NCI-H128 (cell line): Measurements from ENCODE around the gene SPTA1.
"Not testable (repeated sequence)": the region's sequence is repeated elsewhere in the genome, so short reads cannot be mapped to it uniquely, and the experiment has no call there.

Experiments used
- DNase-seq: peaks from one replicate; lab custom pipeline; 2025; ENCODE audit not compliant: unreplicated experiment; lab: John Stamatoyannopoulos, UW

SPTA1 gene

DNA sequence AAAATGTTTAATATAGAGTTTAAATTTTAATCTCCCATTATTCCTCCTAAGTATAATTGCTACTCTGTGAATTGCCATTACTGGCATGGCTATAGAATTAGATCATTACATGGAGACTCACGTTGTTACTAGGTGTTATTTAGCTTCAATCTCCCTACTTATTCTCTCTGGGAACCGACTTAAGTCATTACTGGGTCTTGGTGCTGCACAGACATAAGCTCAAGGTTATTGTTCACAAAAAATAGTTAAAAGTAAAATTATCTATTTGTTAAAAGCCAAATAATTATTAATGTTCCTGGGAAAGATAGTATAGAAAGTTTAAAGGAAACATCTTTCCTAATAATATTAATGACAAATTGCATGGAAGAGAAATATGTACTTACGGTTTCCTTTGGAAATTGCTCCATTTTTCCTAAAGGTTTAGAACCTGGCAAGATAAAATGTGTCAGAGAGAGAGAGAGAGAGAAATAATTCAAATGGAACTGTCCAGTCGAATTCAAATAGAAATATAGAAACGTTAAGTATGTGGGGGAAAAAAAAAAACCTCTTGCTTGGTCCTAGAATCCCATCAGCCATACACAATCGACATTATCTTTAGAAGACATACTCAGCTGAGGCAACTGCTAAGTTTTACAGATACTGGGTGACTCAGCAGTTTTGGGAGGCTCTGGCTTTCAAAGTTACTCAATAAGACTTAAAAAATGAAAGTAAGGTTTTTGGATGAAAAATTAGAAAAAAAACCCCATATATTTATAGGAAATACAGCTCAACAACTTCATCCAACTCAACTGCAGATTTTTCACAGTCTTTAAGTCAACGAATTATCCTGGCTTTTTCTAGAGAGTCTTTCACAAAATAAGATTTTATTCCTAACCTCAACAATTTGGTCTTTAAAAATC lies at the start of gene SPTA1:
Gene SPTA1, minus strand, starts transcription at position 605 of the 899 bp plus-strand sequence. Its CDS starts 198 bp downstream, at position 407.
- no peak for DNase-seq

DNA sequence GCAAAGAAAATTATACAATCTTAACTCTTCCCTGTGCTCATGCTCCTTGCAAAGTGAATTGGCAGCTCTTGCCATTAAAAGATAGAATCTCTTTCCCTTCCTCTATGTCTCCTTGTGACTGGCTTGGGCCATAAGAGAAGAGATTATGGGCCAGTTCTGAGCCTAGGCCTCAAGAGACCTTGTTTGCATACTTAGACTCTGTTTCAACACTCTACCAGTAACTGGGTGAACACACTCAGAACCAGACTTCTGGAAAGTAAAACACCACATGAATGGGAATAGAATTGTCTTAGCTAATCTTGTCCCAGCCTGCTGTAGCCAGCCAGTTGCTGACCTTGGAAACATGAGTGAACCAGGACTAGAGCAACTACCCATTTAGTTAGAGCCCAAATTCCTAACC lies 49.3 kb upstream of the SPTA1 start:
- no peak for DNase-seq

DNA sequence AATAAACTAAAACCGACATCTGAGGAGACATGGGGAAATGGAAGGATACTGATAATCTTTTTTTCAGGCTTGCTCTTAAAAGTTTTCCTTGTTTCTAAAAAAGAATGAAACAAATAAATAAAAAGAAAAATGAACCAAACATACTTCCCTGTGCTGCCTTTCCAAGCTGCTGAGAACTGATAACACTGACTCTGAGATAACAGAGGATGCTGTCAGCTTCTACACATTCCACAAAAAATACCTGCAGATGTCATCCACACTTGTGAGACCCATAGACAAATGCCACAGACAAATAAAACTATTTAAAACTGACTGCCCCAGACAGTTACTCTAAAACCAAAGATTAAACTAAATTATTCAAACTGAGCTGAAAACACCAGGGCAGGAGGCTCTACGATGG lies 46.0 kb upstream of the SPTA1 start:
- DNase-seq: no peak

DNA sequence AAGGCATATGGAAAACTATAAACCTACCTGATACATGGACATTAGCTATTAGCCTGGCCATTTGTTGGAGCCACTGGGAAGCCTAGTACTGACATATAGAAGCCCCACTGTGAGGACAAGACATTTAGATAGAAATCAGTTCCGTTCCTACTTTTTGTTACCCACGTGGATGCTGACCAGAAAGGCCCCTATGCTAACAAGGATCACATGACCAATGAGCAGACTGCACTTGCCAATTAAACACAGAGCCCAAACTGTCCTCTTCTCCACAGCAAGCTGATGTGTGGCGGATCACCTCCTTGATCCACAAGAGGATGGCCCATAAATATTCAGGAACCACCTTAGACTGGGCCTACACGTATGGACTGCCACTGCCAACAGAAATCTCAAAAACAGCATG lies 45.2 kb upstream of the SPTA1 start:
- no peak for DNase-seq

DNA sequence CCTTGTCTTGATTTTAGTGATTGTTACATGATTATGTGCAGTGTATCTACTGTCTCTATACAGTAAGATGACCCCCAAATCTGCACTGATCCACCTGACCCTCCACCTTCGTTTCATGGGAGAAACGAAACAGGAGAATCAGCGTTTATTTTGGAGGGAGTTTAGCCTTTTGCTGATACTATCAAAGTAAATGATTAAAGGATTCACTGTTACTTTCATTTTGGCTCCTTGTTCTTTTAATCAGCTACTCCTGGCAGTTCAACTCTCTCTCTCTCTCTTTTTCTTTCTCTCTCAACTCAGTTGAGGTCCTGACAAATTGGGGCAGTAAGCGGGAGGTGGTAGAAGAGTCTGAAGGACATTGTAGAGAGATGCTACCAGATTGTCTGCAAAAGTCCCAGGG lies 43.9 kb upstream of the SPTA1 start:
- DNase-seq: no peak

DNA sequence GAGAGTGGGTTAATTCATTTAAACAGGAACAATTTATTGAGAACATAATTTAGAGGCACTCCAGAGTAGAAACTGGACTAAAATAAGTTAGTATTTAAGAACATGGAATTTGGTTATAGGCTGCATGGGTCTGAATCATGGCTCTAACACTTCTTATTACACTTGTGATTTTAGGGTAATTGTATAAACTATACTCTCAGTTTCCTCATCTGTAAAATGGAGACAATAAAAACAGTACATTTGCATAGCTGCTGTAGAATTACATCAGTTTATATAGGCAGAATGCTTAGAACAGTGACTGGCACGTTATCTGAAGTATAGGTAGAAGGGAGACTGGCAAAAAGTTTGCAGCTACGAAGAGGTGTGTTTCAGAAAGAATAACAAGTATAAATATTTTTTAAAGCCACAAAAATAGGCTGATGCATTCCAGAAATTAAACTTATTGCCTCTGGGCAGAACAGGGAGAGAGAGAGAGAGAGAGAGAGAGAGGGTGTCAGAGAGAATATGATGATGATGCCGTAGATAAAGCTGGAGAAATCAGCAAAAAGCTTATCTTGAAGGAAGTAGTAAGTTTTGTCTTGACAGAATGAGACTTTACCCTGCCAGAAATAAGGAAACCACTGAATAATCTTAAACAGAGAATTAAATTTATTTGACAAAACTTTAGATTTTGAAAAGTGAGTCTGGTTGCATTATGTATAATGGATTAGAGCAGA lies 42.2 kb upstream of the SPTA1 start:
- DNase-seq: no peak

DNA sequence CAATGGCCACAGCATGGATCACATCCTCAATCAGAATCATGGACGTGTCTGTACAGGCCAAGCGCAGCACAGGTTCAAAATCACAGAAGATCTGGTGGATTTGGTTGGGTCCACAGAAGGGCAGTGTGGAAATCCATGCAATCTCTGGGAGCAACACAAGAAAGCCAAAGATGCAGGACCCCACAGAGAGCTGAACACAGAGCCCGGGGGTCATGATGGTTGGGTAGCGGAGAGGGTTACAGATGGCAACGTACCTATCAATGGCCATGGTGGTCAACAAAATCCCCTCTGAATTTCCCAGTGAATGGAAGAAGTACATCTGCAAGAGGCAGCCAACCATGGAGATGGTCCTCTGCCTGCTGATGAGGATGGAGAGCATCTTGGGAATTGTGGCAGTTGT lies 37.9 kb upstream of the SPTA1 start:
- DNase-seq: no peak

DNA sequence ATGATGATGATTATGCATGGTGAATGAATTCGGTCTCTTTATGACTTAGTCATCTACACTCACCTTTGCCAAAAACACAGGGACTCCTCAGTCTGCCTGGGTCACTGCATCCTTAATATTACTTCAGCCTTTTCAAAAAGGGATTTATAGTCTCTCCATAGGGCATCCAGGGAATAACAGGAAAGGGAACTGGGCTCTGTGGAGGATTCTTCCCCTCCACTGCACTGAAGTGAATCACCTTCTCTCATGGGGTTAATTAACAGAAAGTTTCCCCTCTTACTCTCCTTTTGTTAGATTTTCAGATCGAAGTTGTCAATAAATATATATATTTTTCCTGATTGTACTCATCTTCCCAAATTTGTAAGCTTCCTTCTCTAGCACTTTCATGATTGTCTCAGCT lies 34.1 kb upstream of the SPTA1 start, which contains the start of gene OR6K3:
Gene OR6K3, minus strand, starts transcription at position 101 of the 400 bp plus-strand sequence. CDS start 2,605 bp downstream, outside the sequence.
- no peak for DNase-seq

DNA sequence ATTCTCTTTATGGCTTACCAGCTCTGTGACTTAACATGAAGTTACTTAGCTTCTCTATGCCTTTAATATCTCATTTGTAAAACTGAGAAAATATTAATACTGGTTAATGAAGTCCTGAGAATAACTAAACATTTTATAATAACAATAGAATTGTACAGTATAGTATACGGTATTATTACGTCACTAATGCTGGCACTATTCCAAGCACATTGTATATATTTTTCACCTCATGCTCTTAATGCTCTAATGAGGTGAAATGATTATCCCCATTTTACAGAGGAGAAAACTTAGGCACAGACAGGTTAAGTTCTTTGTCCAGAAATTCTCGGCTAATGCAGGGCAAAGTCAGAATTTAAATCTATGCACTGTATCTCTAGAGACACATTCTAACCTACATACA lies 33.1 kb upstream of the SPTA1 start:
- no peak for DNase-seq

DNA sequence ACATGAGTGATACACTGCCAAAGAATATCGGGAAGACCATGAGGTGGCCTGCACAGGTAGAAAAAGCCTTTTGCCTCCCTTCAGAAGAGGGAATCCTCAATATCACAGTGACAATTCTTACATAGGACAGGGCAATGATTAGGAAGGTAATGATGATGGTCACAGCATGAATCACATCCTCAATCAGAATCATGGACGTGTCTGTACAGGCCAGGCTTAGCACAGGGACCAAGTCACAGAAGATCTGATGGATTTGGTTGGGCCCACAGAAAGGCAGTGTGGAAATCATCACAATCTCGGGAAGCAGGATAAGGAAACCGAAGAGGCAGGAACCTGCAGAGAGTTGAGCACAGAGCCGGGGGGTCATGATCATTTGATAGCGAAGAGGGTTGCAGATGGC lies 30.8 kb upstream of the SPTA1 start:
- DNase-seq: no peak

DNA sequence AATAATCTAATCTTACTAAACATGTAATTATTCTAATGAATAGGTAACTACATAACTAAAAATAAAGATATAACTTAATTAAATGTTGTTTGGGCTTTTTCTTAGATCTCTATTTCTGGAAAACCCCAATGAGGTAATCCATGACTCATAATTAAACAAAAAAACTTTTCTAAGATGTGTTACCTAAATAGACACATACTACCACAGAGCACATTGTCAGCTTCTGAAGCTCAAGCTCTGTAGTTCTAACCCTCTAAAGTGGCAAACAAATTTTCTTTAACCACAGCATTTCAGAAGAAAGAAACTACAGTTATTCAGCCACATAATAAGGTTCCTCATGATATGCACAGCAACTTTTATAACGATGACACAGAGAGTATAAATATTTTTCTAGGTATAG lies 29.8 kb upstream of the SPTA1 start:
- DNase-seq: no peak

DNA sequence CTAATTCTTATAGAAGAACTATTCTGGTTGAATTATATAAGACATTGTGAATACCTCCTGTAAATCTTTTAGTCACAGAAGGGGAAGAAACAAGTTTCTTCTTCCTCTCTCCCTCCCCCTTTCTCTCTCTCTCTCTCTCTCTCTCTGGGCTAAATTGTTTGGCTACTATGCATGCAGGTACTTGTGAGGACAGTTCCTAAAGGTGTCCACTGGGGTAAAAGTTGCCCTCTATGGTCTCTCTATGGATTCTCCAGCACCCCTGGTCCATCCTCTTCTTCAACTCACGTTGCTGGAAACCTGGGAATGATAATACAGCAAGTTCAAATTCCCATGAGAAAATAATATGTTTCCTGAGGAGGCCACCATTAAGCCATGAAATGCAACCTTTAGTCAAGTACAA lies 28.2 kb upstream of the SPTA1 start:
- DNase-seq: no peak

DNA sequence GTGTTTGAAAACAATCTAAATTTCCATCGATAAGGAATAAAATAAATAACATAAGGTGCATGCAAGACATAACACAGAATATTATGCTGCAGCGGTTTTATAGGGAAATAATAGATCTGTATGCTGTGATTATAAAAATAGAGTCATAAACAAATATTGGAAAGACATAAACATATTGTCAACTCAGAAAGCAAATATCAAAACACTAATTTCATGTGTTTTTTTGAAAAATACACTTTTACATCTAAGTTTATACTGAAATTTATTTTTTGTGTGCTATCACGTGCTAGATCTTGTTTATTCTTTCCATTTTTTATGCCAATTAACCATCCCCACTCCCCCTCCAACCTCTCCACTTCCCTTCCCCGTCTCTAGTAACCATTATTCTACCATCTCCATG lies 24.6 kb upstream of the SPTA1 start:
- DNase-seq: no peak

DNA sequence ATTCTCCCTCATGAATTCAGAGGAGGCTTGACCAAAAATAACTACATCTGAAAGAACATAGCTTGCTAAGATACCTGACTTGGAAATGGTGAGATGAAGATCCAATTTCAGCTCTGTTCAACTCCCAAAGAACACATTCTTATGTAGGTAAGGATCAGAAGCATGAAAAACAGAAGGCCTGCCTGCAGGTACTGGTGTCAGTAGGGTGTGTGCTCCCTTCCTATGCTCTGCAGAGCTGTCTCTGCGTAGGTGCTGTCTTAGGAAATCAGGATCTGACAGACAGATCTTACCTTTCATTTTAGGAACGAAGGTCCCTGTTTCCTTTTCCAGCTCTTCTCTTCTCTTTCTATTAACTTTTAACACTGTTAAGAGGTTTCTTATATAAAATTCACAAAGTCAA lies 19.6 kb upstream of the SPTA1 start:
- DNase-seq: no peak

DNA sequence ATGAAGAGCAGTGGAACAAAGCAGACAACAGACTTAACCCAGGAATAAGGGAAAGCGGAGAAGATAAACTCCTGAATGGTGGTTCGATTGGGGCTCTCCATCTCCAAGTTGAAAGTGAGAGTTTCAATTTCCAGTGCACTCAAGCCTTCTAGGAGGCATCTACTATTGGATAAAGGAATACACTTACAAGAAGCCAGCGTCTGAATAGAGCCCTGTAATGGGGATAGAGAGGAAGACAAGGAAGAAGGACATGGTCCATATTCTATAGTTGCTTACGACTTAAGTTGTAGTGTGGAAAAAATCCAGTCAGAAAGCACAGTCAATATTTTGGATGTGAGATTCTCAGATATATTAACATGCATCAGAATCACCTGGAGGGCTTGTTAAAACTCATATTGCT lies 14.0 kb upstream of the SPTA1 start, which contains the start of gene OR6K2:
Gene OR6K2, minus strand, starts transcription at position 101 of the 400 bp plus-strand sequence. Its CDS starts 0 bp downstream, at position 101.
- DNase-seq: no peak

DNA sequence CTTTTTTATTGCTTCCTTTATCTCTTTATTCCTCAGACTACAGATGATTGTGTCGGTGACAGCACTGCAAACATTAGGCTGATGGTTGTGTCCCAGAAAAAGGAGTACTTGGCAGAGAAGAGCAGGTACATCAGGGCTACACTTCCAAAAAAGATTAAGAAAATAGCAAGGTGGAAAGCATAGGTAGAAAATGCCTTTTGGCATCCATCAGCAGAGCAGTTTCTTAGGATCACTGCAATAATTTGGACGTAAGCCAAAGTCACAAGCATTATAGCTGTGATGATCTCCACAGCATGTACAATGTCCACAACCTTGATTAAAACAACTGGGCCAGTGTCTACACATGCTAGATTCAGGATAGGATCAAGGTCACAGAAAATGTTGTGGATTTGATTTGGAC lies 8.1 kb upstream of the SPTA1 start:
- no peak for DNase-seq

DNA sequence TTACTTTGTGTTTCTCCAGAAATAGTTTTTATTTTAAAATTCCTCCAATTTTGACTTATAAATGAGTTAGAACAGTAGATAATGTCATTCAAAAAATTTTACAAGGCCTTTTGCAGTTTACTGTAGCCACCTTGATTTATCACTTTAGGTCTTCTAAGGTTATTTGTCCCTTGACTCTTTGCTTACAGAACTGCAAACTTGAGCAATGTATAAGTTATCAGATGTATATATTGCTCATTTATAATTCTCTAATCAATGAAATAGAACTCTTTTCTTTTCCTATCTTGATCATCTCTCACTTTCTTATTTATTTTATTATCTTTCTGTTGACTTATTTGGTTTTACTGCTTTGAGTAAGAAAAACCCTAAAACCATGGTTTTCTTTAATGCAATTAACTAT lies 5.8 kb upstream of the SPTA1 start:
- no peak for DNase-seq

DNA sequence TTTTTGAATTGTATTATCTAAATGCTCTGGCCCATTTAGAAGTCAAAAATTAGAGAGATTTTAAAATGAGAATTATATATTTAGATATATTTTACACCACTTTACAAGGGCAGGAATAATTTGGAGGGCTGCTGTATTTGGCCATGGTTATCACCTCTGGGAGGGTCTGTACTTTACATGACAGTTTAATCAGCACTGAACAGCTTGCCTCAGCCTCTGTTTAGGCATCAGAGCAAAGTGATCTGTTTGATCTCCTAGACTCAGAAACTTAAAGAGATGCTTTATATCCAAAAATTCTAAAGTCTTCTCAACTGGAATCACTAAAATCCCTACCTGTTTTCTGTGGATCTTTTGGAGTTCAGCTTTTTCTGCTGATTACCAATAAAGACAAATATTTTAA lies 5.4 kb upstream of the SPTA1 start:
- no peak for DNase-seq

DNA sequence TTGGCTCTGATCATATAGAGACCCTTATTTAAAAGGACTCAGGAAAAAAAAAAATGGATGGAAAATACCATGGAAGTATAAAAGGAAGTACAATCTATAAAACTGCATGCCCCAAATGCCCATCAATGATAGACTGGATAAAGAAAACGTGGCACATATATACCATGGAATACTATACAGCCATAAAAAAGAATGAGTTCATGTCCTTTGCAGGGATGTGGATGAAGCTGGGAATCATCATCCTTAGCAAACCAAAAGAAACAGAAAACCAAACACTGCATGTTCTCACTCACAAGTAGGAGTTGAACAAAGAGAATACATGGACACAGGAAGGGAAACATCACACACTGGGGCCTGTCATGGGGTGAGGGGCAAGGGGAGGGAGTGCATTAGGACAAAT lies 4.6 kb upstream of the SPTA1 start:
- DNase-seq: not testable (repeated sequence)

DNA sequence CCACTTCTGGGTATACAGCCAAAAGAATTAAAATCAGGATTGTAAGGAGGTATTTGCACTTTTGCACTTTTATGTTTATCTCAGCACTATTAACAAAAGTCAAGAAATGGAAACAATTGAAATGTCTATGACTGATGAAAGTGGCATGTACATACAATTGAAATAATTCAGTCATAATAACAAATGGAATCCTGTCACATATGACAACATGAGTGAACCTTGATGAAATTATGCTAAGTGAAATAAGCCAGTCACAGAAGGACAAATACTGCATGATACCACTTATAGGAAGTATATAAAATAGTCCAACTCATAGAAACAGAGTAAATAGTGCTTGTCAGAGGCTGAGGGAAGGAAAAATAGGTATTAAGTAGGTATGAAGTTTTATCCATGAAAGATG lies 3.4 kb upstream of the SPTA1 start:
- no peak for DNase-seq

DNA sequence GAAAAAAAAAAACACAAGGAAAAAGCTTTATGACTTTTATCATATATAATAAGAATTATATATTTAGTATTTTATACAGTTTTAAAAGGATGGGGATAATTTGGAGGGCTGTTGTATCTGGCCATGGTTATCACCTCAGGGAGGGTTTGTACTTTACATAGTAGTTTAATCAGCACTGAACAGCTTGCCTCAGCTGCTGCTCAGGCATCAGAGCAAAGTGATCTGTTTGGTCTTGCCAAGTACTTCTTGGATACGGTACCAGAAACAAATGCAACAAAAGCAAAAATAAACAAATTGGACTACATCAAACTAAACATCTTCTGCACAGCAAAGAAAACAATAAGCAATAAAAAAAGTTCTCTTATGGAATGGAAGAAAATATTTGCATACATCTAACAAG lies 2.6 kb upstream of the SPTA1 start:
- no peak for DNase-seq

DNA sequence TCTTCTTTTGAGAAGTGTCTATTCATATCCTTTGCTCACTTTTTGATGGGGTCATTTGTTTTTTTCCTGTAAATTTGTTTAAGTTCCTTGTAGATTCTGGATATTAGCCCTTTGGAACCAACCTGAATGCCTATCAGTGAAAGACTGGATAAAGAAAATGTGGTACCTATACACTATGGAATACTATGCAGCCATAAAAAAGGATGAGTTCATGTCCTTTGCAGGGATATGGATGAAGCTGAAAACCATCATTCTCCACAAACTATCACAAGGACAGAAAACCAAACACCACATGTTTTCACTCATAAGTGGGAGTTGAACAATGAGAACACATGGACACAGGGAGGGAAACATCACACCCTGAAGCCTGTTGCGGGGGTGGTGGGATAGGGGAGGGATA lies 1.8 kb upstream of the SPTA1 start:
- DNase-seq: not testable (repeated sequence)
